Epithelial cell of esophagus (primary cell): ENCODE measurements around the gene RAB3A.
A peak's percentile ranks its signal among the peaks of the same experiment; 100 is the strongest.

Source experiments
- DNase-seq: peaks from one replicate; pipeline ENCODE4 v3.0.0; 2010; ENCODE audit warnings: low read depth
- H3K4me3 ChIP-seq: 2 replicates; pipeline ENCODE4 v1.5.1; 2011; ENCODE audit warnings: mild to moderate bottlenecking, low read length, control low read depth
- TF ChIP-seq, protein P1 (sequence below): IDR thresholded peaks from 2 replicates; pipeline ENCODE4 v1.5.1; 2011; ENCODE audit warnings: low read depth, mild to moderate bottlenecking, low read length, control low read depth, inconsistent platforms; ENCODE audit not compliant: insufficient read depth; ENCODE audit errors: missing control alignments

RAB3A gene

DNA sequence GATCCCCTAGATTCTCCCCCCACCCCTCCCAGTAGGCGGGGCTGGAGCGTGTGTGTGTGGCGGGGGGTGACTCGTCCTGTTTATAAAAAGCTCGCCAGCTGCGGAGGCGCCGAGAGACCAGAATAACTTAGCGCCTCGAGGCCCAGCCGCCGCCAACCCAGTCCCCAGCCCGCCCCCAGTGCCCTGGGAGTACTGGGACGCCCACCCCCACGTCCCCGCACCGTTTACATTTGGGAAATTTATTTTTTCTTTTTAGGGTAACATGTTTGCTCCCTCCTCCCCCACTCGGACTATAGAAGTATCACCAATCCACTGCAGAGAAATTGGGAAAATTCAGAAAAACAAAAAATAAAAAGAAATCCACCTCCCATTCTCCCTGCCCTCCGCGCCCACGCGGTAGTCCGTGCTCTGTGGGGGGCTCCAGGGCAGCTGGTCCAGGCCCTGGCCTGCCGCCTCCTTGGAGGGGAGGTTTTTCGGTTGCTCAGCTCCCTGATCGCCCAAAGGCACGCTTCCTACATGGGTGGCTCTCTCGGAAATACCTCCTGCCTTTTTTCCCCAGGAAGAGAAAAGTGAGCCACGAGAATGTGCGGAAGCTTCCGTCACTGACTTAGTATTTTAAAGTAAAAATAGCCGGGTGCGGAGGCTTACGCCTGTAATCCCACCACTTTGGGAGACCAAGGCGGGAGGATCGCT lies 1.5 kb upstream of the RAB3A start:
- peak overlapping the region; percentile 84 for H3K4me3 ChIP-seq
- DNase-seq, result peak; percentile 62
- TF ChIP-seq, protein P1, sequence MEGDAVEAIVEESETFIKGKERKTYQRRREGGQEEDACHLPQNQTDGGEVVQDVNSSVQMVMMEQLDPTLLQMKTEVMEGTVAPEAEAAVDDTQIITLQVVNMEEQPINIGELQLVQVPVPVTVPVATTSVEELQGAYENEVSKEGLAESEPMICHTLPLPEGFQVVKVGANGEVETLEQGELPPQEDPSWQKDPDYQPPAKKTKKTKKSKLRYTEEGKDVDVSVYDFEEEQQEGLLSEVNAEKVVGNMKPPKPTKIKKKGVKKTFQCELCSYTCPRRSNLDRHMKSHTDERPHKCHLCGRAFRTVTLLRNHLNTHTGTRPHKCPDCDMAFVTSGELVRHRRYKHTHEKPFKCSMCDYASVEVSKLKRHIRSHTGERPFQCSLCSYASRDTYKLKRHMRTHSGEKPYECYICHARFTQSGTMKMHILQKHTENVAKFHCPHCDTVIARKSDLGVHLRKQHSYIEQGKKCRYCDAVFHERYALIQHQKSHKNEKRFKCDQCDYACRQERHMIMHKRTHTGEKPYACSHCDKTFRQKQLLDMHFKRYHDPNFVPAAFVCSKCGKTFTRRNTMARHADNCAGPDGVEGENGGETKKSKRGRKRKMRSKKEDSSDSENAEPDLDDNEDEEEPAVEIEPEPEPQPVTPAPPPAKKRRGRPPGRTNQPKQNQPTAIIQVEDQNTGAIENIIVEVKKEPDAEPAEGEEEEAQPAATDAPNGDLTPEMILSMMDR, result no peak

- DNase-seq, result no peak
- peak overlapping the region; percentile 84 for H3K4me3 ChIP-seq
Observed at GRCh38 chr19:18204394-18205199, 755 bp upstream of the RAB3A start.

GRCh38 chr19:18203408-18203862 lies 407 bp downstream of the RAB3A start:
- TF ChIP-seq, protein P1, result no peak
- H3K4me3 ChIP-seq, result peak overlapping the region; percentile 68
- DNase-seq, result no peak

More at GRCh38 chr19:18204394-18205199, 755 bp upstream of the RAB3A start:
- TF ChIP-seq, protein P1, result no peak

GRCh38 chr19:18202778-18203407 lies 949 bp downstream of the RAB3A start:
- peak overlapping the region; percentile 68 for H3K4me3 ChIP-seq
- TF ChIP-seq, protein P1, result peak; percentile 21
- no peak for DNase-seq

GRCh38 chr19:18202397-18202777 lies 1.5 kb downstream of the RAB3A start:
- no peak overlapping the region for H3K4me3 ChIP-seq
- DNase-seq, result no peak
- TF ChIP-seq, protein P1, result no peak

DNA sequence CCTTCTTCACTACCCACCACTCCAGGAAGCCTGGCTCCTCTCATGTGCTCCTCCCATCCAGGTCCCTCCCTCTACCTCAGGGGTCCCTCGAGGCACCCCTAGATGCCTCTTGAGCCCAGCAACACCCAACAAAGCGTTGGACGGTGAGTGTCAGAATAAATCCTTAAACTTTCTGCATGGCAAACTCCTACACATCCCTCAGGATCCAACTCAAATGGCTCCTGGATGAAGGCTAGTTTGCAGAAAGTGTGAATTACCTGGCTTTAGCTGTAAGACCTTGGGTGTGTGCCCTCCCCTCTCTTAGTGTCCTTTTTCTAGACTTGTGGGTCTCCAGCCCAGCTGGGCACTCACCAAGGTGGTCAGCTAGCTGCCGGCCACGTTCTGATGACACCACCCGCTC lies 5.5 kb downstream of the RAB3A start:
- H3K4me3 ChIP-seq, result no peak overlapping the region
- TF ChIP-seq, protein P1, result no peak
- no peak for DNase-seq
